ENCODE results near the gene MORN1.

DNA sequence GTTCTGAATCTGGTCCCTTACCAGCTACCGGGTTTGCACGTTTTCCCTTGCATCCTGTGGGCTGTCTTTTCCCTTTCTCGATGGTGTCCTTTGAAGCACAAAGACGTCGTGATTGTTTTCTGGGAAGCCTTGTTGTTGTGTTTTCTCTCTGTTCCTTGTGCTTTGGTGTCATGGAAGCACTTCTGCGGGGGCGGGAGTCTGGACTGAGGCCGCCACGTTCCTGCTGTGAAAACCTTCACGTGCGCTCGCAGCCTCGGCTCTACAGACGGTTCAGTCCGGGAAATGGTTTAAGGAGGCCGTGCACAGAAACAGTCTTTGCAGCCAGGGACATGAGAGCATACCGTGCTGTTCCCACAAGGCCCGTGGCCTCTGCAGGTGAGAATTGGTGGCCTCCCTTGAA lies 94.7 kb downstream of the MORN1 start:
- TF ChIP-seq, protein P1, sequence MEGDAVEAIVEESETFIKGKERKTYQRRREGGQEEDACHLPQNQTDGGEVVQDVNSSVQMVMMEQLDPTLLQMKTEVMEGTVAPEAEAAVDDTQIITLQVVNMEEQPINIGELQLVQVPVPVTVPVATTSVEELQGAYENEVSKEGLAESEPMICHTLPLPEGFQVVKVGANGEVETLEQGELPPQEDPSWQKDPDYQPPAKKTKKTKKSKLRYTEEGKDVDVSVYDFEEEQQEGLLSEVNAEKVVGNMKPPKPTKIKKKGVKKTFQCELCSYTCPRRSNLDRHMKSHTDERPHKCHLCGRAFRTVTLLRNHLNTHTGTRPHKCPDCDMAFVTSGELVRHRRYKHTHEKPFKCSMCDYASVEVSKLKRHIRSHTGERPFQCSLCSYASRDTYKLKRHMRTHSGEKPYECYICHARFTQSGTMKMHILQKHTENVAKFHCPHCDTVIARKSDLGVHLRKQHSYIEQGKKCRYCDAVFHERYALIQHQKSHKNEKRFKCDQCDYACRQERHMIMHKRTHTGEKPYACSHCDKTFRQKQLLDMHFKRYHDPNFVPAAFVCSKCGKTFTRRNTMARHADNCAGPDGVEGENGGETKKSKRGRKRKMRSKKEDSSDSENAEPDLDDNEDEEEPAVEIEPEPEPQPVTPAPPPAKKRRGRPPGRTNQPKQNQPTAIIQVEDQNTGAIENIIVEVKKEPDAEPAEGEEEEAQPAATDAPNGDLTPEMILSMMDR (IDR thresholded peaks at IDR 0.05): no peak
- no peak for TF ChIP-seq POLR2A (IDR thresholded peaks at IDR 0.05)
